ENCODE data around the gene EXOC1L.
A peak's percentile ranks its signal among the peaks of the same experiment; 100 is the strongest.
"Not testable (repeated sequence)": the region's sequence is repeated elsewhere in the genome, so short reads cannot be mapped to it uniquely, and the experiment has no call there.

Gene EXOC1L

GRCh38 chr4:55838356-55838755, 18.8 kb downstream of the EXOC1L start:
- no peak for DNase-seq (ENCODE audit: low spot score)

- DNase-seq (ENCODE audit: low spot score) = no peak
These were observed 19.4 kb downstream of the EXOC1L start for GRCh38 chr4:55838952-55839351.

- no peak for DNase-seq (ENCODE audit: low spot score)
These were observed 21.4 kb downstream of the EXOC1L start for GRCh38 chr4:55840956-55841355.

GRCh38 chr4:55841373-55842239, 22.0 kb downstream of the EXOC1L start:
- not testable (repeated sequence) for DNase-seq (ENCODE audit: low spot score)

GRCh38 chr4:55842312-55842711, 22.7 kb downstream of the EXOC1L start:
- not testable (repeated sequence) for DNase-seq (ENCODE audit: low spot score)

GRCh38 chr4:55849724-55850123, 30.1 kb downstream of the EXOC1L start:
- DNase-seq (ENCODE audit: low spot score) = no peak

GRCh38 chr4:55851885-55852284, 32.3 kb downstream of the EXOC1L start:
- no peak for DNase-seq (ENCODE audit: low spot score)

GRCh38 chr4:55853484-55854046, 34.0 kb downstream of the EXOC1L start, which contains the start of gene EXOC1:
EXOC1 (plus strand) TSS chr4:55853648; CDS start chr4:55858324, 4,676 bp downstream.
- DNase-seq (ENCODE audit: low spot score) = peak; percentile 96

- DNase-seq (ENCODE audit: low spot score) = no peak
These were observed 34.5 kb downstream of the EXOC1L start for GRCh38 chr4:55854129-55854528.

GRCh38 chr4:55857586-55857985, 38.0 kb downstream of the EXOC1L start:
- DNase-seq (ENCODE audit: low spot score) = no peak

- no peak for DNase-seq (ENCODE audit: low spot score)
These were observed 40.1 kb downstream of the EXOC1L start for GRCh38 chr4:55859711-55860110.

GRCh38 chr4:55864577-55865223, 45.1 kb downstream of the EXOC1L start:
- DNase-seq (ENCODE audit: low spot score) = no peak

GRCh38 chr4:55865228-55865806, 45.7 kb downstream of the EXOC1L start:
- peak; percentile 27 for DNase-seq (ENCODE audit: low spot score)

- DNase-seq (ENCODE audit: low spot score) = peak; percentile 78
These were observed 46.8 kb downstream of the EXOC1L start for GRCh38 chr4:55866290-55866907.

- peak; percentile 11 for DNase-seq (ENCODE audit: low spot score)
These were observed 47.5 kb downstream of the EXOC1L start for GRCh38 chr4:55866973-55867574.

GRCh38 chr4:55868581-55869090, 49.0 kb downstream of the EXOC1L start:
- DNase-seq (ENCODE audit: low spot score) = no peak

- DNase-seq (ENCODE audit: low spot score) = no peak
These were observed 51.8 kb downstream of the EXOC1L start for GRCh38 chr4:55871299-55871800.

GRCh38 chr4:55874831-55875230, 55.2 kb downstream of the EXOC1L start:
- DNase-seq (ENCODE audit: low spot score) = no peak

- DNase-seq (ENCODE audit: low spot score) = no peak
These were observed 56.8 kb downstream of the EXOC1L start for GRCh38 chr4:55876387-55876786.

GRCh38 chr4:55879224-55879623, 59.6 kb downstream of the EXOC1L start:
- DNase-seq (ENCODE audit: low spot score) = no peak

- no peak for DNase-seq (ENCODE audit: low spot score)
These were observed 61.2 kb downstream of the EXOC1L start for GRCh38 chr4:55880652-55881280.
